NCI-H128 (cell line): ENCODE results near the gene GLUD1.
"Not testable (repeated sequence)": the region's sequence is repeated elsewhere in the genome, so short reads cannot be mapped to it uniquely, and the experiment has no call there.

Experiments used
- DNase-seq: peaks from one replicate; lab custom pipeline; 2025; ENCODE audit not compliant: unreplicated experiment; lab: John Stamatoyannopoulos, UW

GLUD1 gene

GRCh38 chr10:87053111-87053510 is 41.5 kb downstream of the GLUD1 start:
- no peak for DNase-seq

DNA sequence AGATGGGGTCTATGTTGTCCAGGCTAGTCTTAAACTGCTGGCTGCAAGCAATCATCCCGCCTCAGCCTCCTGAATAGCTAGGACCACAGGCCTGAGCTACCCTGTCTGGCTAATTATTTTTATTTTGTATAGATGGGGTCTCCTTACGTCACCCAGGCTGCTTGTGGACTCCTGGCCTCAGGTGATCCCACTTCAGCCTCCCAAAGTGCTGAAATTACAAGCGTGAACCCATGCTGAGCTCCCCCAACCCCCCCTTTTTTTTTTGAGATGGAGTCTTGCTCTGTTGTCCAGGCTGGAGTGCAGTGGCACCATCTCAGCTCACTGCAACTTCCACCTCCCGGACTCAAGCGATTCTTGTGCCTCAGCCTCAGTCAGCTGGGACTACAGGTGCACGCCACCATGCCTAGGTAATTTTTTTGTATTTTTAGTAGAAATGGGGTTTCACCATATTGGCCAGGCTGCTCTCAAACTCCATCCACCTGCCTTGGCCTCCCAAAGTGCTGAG is 49.2 kb downstream of the GLUD1 start:
- DNase-seq, result no peak

- DNase-seq, result not testable (repeated sequence)
Measured at GRCh38 chr10:87043579-87043978, 51.1 kb downstream of the GLUD1 start.

GRCh38 chr10:87038786-87039185 is 55.9 kb downstream of the GLUD1 start:
- DNase-seq, result no peak

DNA sequence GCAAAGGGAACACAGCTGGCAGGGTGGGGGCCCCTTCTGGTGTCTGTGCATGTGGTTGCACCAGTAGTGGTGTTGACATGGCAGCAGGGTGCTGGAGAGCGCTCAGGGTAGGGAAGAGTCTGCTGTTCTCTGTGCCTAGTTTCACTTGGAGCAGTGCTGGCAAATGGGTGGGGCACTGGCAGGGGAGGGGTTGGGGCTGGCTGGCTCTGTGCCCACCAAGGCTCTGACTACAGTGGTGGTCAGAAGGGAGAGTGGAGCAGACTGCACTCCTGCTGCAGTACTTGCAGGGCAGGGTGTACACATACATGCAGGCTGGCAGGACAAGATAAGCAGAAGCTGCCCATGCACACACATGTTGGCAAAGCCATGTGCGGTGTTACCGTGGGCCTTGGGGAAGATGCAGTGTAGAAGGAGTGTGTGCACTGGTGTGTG is 56.3 kb downstream of the GLUD1 start:
- DNase-seq, result no peak

DNA sequence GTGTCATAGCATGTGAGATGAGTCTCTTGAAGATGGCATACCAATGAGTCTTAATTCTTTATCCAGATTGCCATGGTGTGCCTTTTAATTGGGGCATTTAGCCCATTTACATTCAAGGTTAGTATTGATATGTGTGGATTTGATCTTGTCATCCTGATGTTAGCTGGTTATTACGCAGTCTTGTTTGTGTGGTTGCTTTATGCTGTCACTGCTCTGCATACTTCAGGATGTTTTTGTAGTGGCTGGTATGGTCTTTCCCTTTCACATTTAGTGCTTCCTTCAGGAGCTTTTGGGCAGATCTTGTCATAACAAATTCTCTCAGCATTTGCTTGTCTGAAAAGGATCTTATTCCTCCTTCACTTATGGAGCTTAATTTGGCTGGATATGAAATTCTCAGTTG is 58.0 kb downstream of the GLUD1 start:
- DNase-seq, result no peak

- DNase-seq, result no peak
Measured at GRCh38 chr10:87030912-87031635, 63.6 kb downstream of the GLUD1 start.

DNA sequence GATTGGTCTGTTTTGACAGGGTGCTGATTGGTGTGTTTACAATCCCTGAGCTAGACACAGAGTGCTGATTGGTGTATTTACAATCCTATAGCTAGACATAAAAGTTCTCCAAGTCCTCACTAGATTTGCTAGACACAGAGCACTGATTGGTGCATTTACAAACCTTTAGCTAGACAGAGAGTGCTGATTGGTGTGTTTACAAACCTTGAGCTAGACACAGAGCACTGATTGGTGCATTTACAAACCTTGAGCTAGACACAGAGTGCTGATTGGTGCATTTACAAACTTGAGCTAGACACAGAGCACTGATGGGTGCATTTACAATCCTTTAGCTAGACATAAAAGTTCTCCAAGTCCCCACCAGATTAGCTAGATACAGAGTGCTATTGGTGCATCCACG is 64.2 kb downstream of the GLUD1 start:
- DNase-seq, result not testable (repeated sequence)

DNA sequence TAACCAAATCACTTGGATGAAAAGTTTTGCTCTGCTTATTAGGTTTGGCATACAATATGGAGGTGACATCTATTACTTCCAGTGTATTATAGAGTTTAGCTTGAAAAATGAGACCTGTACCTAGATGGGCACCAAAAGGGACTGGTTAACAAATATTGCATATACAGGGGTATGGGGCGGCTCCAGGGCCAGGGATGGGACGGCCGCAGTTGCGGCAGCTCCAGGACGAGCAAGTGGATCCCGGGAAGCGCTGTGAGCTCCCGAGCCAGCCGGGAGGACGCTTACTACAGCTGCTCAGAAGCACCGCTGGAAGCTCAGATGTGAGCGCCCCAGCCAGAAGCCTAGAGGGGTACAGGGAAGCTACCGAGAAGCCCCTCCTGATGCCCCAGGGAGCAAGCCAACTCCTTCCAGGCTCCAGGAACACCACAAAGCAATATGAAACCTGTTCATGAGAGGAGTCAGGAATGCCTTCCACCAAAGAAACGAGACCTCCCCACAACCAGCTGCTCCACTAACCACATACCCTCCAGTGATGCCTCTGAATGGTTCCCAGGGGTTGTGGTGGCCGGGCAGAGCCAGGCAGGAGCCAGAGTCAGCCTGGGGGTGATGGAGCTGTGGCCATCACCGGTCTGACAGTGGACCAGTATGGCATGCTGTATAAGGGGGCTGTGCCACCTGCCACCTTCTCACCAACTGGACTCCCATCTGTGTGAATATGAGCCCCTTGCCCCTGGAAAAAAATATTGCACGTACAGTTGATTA is 67.7 kb downstream of the GLUD1 start:
- not testable (repeated sequence) for DNase-seq

DNA sequence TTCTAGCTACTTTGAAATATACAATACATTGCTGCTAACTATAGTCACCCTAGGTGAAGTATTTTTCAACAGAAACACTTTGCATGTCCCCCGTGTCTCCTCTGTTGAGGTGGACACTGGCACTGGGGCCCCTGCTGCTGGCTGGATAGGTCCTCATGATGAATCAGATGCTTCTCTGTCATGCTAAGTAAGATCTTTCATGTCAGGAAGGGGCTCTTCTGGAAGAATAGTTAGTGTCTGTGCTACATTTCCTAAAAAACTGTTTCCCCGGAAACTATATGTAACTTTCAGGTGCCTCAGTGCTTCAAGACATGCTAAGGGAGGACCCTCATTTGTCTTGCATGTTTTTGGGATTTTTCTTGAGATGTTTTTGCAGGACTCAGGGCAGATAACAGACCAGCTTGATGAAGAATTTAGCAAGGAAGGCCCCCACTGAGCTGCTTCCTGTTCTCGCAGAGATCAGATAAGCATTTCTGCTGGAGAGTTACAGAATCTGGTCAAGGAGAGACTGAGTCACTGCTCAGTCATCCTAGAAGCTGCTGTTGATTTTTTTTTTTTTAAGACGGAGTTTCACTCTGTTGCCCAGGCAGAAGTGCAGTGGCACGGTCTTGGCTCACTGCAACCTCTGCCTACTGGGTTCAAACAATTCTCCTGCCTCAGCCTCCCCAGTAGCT is 69.2 kb downstream of the GLUD1 start:
- DNase-seq, result not testable (repeated sequence)

- not testable (repeated sequence) for DNase-seq
Measured at GRCh38 chr10:87020056-87020455, 74.6 kb downstream of the GLUD1 start, which contains the start of gene FAM25A. Gene FAM25A, plus strand, starts transcription at chr10:87020294. Its CDS starts 31 bp downstream, at chr10:87020325.

DNA sequence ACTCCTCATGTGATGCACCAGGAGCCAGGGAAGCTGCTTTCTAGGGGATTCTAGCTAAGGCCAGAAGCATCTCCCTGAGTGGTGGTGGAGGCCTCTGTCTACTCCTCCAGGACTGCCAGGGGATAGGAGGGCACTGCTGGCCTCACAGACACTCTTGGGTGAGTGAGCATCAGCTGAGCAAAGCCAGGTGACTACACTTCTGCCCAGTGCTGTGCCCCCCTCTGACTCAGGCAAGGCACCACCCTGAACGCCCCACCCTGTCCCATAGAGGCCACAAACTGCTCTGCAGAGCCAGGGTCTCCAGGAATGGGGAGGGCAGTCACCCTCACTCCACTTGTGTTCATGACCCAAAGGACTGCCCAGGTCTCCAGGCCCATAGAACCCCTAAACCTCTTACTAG is 75.1 kb downstream of the GLUD1 start:
- not testable (repeated sequence) for DNase-seq

DNA sequence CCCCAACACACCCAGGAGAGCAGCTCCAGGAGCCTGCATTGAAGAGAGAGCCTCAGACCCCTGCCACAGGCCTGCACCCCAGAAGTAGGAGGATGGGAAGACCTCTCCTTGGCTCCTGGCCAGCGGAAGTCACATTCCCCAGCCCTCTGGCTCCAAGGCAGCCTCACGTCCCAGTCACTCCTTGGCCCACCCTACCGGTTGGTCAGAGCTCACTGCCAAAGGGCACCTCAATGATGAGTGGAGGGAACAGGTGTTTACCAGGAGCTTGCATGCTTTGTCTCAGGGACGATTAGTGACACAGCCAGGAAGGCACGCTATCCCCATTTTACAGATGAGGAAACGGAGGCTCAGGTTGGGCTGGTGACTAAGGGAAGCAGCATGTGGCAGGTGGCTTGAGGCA is 75.6 kb downstream of the GLUD1 start:
- DNase-seq, result not testable (repeated sequence)

GRCh38 chr10:87018127-87018526 is 76.5 kb downstream of the GLUD1 start:
- not testable (repeated sequence) for DNase-seq

DNA sequence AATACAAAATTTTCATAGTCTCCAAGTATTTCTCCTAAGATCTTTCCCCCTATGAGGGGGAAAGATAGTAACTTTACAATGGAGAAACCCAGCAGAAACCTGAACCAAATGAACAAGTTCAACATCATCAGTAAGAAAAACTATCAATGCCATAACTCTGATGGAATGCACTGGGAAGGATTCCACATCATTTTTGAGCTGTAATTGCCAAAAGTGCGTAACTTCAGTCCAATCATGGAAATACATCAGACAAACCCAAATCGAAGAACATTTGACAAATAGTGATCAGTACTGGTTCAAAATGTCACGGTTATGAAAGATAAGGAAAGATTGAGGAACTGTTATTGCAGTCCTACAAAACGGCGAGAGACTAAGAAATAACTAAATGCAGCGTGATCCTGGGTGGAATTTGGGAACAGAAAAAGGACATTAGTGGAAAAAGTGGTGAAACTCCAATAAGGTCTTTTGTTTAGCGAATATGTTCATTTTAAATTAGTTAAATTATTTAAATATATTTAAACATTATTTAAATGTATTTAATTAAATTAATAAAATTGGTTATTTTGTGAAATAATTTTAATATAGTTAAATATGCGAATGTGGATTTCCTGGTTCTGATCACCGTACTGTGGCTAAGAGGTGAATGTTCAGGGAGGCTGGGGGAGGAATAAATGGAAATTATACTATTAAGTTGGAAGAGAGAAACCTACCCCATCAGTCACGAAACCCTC is 79.5 kb downstream of the GLUD1 start:
- not testable (repeated sequence) for DNase-seq

DNA sequence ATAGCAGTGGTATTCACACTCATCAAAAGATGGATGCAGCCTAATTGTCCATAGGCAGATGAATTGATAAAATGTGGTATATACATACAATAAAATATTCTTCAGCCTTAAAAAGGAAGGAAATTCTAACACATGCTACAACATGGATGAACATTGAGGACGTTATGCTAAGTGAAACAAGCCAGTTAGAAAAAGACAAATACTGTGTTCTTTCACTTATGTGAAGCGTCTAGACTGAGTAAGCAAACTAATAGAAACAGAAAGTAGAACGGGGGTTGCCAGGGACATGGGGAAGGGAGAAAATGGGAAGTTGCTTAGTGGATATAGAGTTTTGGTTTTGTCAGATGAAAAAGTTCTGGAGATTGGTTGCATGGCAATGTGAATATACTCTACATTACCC is 81.1 kb downstream of the GLUD1 start:
- DNase-seq, result not testable (repeated sequence)

DNA sequence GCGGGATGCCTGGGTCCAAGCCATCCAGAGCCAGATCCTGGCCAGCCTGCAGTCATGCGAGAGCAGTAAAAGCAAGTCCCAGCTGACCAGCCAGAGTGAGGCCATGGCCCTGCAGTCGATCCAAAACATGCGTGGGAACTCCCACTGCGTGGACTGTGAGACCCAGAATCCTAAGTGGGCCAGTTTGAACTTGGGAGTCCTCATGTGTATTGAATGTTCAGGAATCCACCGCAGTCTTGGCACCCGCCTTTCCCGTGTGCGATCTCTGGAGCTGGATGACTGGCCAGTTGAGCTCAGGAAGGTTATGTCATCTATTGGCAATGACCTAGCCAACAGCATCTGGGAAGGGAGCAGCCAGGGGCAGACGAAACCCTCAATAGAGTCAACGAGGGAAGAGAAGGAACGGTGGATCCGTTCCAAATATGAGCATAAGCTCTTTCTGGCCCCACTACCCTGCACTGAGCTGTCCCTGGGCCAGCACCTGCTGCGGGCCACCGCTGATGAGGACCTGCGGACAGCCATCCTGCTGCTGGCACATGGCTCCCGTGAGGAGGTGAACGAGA is 85.4 kb downstream of the GLUD1 start:
- not testable (repeated sequence) for DNase-seq

DNA sequence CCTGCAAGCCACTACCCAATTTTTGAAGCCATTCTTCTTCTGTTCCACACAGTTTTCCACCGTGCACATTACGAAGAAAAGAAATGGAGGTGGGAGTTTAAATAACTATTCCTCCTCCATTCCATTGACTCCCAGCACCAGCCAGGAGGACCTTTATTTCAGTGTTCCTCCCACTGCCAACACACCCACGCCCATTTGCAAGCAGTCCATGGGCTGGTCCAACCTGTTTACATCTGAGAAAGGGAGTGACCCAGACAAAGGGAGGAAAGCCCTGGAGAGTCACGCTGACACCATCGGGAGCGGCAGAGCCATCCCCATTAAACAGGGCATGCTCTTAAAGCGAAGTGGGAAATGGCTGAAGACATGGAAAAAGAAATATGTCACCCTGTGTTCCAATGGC is 86.3 kb downstream of the GLUD1 start:
- DNase-seq, result not testable (repeated sequence)

DNA sequence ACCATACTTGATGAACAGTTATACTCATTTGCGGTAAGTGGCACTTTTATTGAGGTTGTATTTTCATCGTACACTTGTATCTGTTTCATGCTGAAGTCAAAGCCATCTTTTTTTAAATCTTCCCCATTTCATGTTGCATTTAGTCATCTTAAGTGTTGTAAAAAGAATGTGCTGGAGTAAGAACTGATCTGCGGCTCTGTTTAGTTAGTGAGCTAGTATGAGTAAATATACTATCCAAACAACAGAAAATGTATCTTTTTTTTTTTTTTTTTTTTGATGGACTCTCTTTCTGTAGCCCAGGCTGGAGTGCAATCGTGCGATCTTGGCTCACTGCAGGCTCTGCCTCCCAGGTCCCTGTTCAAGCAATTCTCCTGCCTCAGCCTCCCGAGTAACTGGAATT is 87.0 kb downstream of the GLUD1 start:
- DNase-seq, result not testable (repeated sequence)

GRCh38 chr10:87007124-87007523 is 87.5 kb downstream of the GLUD1 start:
- not testable (repeated sequence) for DNase-seq
